HepG2 (cell line): Measurements from ENCODE around the gene ZCCHC3. TPM values are rescaled to one million over a fixed set of nuclear protein-coding genes. Genes with fewer than 3 reads are reported as not detected.

ENCODE experiments used
- ATF1 ChIP-seq: IDR thresholded peaks from 2 replicates; pipeline ENCODE4 v1.6.1; 2016; ENCODE audit warnings: mild to moderate bottlenecking, control low read depth
- BCL3 ChIP-seq: sonication (generic); formaldehyde crosslinking; IDR thresholded peaks from 2 replicates; pipeline ENCODE4 v1.5.1; 2020; ENCODE audit warnings: mild to moderate bottlenecking, missing genetic modification reagents, moderate library complexity
- CBFB ChIP-seq: sonication (generic); formaldehyde crosslinking; IDR thresholded peaks from 2 replicates; pipeline ENCODE4 v1.4.0; 2020; ENCODE audit warnings: missing genetic modification reagents
- FLYWCH1 ChIP-seq: sonication (generic); formaldehyde crosslinking; IDR thresholded peaks from 2 replicates; pipeline ENCODE4 v1.8.1; 2023; ENCODE audit warnings: mild to moderate bottlenecking, missing genetic modification reagents
- FUBP1 ChIP-seq: sonication (generic); formaldehyde crosslinking; IDR thresholded peaks from 2 replicates; pipeline ENCODE4 v1.5.1; 2020; ENCODE audit warnings: missing genetic modification reagents, mild to moderate bottlenecking, borderline replicate concordance
- LCORL ChIP-seq, 2 experiments: fragments of 450-650 bp in 1 of 2; sonication (generic) in 1 of 2; formaldehyde crosslinking in 1 of 2; IDR thresholded peaks; 2 replicates each; pipeline versions ENCODE4 v1.5.0 to v1.6.1; 2017 to 2020; ENCODE audit warnings: antibody characterized with exemption in 1 of 2, missing genetic modification reagents in 1 of 2
- MED1 ChIP-seq: sonication (generic); formaldehyde crosslinking; IDR thresholded peaks from 2 replicates; pipeline ENCODE4 v1.4.0; 2020; ENCODE audit warnings: missing genetic modification reagents
- NFYC ChIP-seq: IDR thresholded peaks from 2 replicates; pipeline ENCODE4 v1.6.1; 2016; ENCODE audit warnings: missing genetic modification reagents, missing compliant biosample characterization
- NONO ChIP-seq, 2 experiments: fragments of 450-650 bp in 1 of 2; sonication (generic) in 1 of 2; formaldehyde crosslinking in 1 of 2; IDR thresholded peaks in 1 of 2; conservative IDR thresholded peaks in 1 of 2; 2 replicates each; pipeline versions ENCODE4 v1.6.1 to v1.8.0; 2017 to 2022; ENCODE audit warnings: mild to moderate bottlenecking in 1 of 2, missing genetic modification reagents in 1 of 2, moderate library complexity in 1 of 2
- PATZ1 ChIP-seq: sonication (generic); formaldehyde crosslinking; IDR thresholded peaks from 2 replicates; pipeline ENCODE4 v1.4.0; 2020; ENCODE audit warnings: missing genetic modification reagents
- PRPF4 ChIP-seq: fragments of 200-400 bp; formaldehyde crosslinking; IDR thresholded peaks from 2 replicates; pipeline ENCODE4 v1.6.1; 2016; ENCODE audit warnings: low read length, low read depth; ENCODE audit not compliant: poor library complexity, severe bottlenecking
- RAD21 ChIP-seq: fragments of 450-650 bp; formaldehyde crosslinking; IDR thresholded peaks from 2 replicates; pipeline ENCODE4 v1.5.0; 2020; ENCODE audit warnings: mild to moderate bottlenecking
- RBFOX2 ChIP-seq: fragments of 200-400 bp; formaldehyde crosslinking; IDR thresholded peaks from 2 replicates; pipeline ENCODE4 v1.6.1; 2017; ENCODE audit warnings: low read depth, mild to moderate bottlenecking, low read length
- RNF2 ChIP-seq: fragments of 450-650 bp; conservative IDR thresholded peaks from 2 replicates; pipeline ENCODE4 v1.6.1; 2016; ENCODE audit warnings: low read depth
- SNAPC2 ChIP-seq: sonication (generic); formaldehyde crosslinking; IDR thresholded peaks from 2 replicates; pipeline ENCODE4 v1.8.1; 2022; ENCODE audit warnings: mild to moderate bottlenecking, missing genetic modification reagents
- TBX2 ChIP-seq: sonication (generic); formaldehyde crosslinking; IDR thresholded peaks from 2 replicates; pipeline ENCODE4 v1.5.0; 2020; ENCODE audit warnings: missing genetic modification reagents, mild to moderate bottlenecking, borderline replicate concordance
- TERF1 ChIP-seq: sonication (generic); formaldehyde crosslinking; IDR thresholded peaks from 2 replicates; pipeline ENCODE4 v1.8.0; 2022; ENCODE audit warnings: mild to moderate bottlenecking, missing genetic modification reagents, moderate library complexity
- XRCC5 ChIP-seq: fragments of 200-400 bp; formaldehyde crosslinking; optimal IDR thresholded peaks from 2 replicates; pipeline ENCODE3; 2017; ENCODE audit warnings: mild to moderate bottlenecking, low read length
- YEATS2 ChIP-seq: sonication (generic); formaldehyde crosslinking; IDR thresholded peaks from 2 replicates; pipeline ENCODE4 v1.4.0; 2020; ENCODE audit warnings: missing genetic modification reagents, borderline replicate concordance
- ZNF776 ChIP-seq: sonication (generic); formaldehyde crosslinking; IDR thresholded peaks from 2 replicates; pipeline ENCODE4 v1.4.0; 2020; ENCODE audit warnings: mild to moderate bottlenecking, missing genetic modification reagents
- ZSCAN9 ChIP-seq: IDR thresholded peaks from 2 replicates; pipeline ENCODE4 v1.6.1; 2016; ENCODE audit warnings: borderline replicate concordance
- polyA plus RNA-seq, 8 experiments: library from polyadenylated mRNA; depleted of rRNA in 3 of 8; stranded (reverse) in 7 of 8; unstranded in 1 of 8; fragments of >200 nt; fragmentation: Illumina TruSeq in 4 of 8; extraction: Trizol in 4 of 8; gene quantifications; 2 replicates each; pipeline versions ENCODE4 v1.2.1 to v1.2.3, GENCODE V29; 2011 to 2016; ENCODE audit warnings: low read depth in 4 of 8, missing spikeins in 1 of 8, mixed read lengths in 1 of 8; ENCODE audit not compliant: insufficient read depth in 1 of 8
- total RNA-seq, 5 experiments: library from RNA; depleted of rRNA; stranded (reverse); fragments of >200 nt; fragmentation: Illumina TruSeq; extraction: Trizol; gene quantifications; 2 replicates each; pipeline ENCODE4 v1.2.3, GENCODE V29; 2016; ENCODE audit warnings: low read depth in 1 of 5
- TF ChIP-seq, protein P1 (sequence below): sonication (generic); formaldehyde crosslinking; IDR thresholded peaks from 2 replicates; pipeline ENCODE4 v1.4.0; 2020; ENCODE audit warnings: mild to moderate bottlenecking, missing genetic modification reagents

ZCCHC3 gene
- total and polyA plus RNA-seq, 2 of the 13 experiments (the other 11 are each of a cell fraction or from before 2014, with no cell fraction given): 46.6 to 63.0 TPM

GRCh38 chr20:325889-326644, 28.7 kb downstream of the ZCCHC3 start (continued):
- TF ChIP-seq ZNF776 (CRISPR knock-in tag): peak; percentile 92
- TF ChIP-seq XRCC5: peak; percentile 2
- TF ChIP-seq PRPF4: no peak
- no peak for TF ChIP-seq LCORL (IDR thresholded peaks at IDR 0.05)
- TF ChIP-seq LCORL (CRISPR knock-in tag; IDR thresholded peaks at IDR 0.05): no peak
- peak; percentile 2 for TF ChIP-seq BCL3 (CRISPR knock-in tag)
- peak; percentile 89; the same call in 1 of the 2 replicates for TF ChIP-seq TERF1 (CRISPR knock-in tag)
- TF ChIP-seq NONO (IDR thresholded peaks at IDR 0.05): no peak
- TF ChIP-seq NONO (CRISPR knock-in tag; conservative IDR thresholded peaks at IDR 0.05): no peak; the same call in none of the 2 replicates
- no peak for TF ChIP-seq ATF1 (CRISPR knock-in tag)
- TF ChIP-seq, protein P1, sequence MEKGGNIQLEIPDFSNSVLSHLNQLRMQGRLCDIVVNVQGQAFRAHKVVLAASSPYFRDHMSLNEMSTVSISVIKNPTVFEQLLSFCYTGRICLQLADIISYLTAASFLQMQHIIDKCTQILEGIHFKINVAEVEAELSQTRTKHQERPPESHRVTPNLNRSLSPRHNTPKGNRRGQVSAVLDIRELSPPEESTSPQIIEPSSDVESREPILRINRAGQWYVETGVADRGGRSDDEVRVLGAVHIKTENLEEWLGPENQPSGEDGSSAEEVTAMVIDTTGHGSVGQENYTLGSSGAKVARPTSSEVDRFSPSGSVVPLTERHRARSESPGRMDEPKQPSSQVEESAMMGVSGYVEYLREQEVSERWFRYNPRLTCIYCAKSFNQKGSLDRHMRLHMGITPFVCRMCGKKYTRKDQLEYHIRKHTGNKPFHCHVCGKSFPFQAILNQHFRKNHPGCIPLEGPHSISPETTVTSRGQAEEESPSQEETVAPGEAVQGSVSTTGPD (CRISPR knock-in tag): no peak
- no peak for TF ChIP-seq FLYWCH1 (CRISPR knock-in tag)
- TF ChIP-seq PATZ1 (CRISPR knock-in tag): no peak; the same call in 1 of the 2 replicates
- TF ChIP-seq NFYC: no peak
- TF ChIP-seq CBFB (CRISPR knock-in tag): 0 out of 2 replicates have a peak, but pooled peaks have one; percentile 17
- TF ChIP-seq RNF2: no peak; the same call in 1 of the 2 replicates
- no peak for TF ChIP-seq TBX2 (CRISPR knock-in tag)
- TF ChIP-seq RAD21: no peak
- TF ChIP-seq RBFOX2: peak; percentile 41; the same call in 1 of the 2 replicates
- no peak for TF ChIP-seq SNAPC2 (CRISPR knock-in tag)
- TF ChIP-seq FUBP1 (CRISPR knock-in tag): no peak
- TF ChIP-seq YEATS2 (CRISPR knock-in tag): no peak
- no peak; the same call in 1 of the 2 replicates for TF ChIP-seq MED1 (CRISPR knock-in tag)
- TF ChIP-seq ZSCAN9 (CRISPR knock-in tag): no peak
